Osteoblast (primary cell): Measurements from ENCODE around the gene ING2. TPM values are rescaled to one million over a fixed set of nuclear protein-coding genes. Genes with fewer than 3 reads are reported as not detected.

ENCODE experiments used
- DNase-seq: peaks from one replicate; pipeline ENCODE4 v3.0.0; 2011; ENCODE audit warnings: low spot score, mixed read lengths; ENCODE audit not compliant: insufficient read length; ENCODE audit errors: missing footprints
- H2AFZ ChIP-seq: 2 replicates; pipeline ENCODE4 v1.6.0; 2011; ENCODE audit warnings: mild to moderate bottlenecking, low read length
- H3K27ac ChIP-seq: 2 replicates; pipeline ENCODE4 v1.5.1; 2011; ENCODE audit warnings: mild to moderate bottlenecking, low read depth, low read length, moderate library complexity
- H3K27me3 ChIP-seq: 2 replicates; pipeline ENCODE4 v1.6.0; 2012; ENCODE audit warnings: mild to moderate bottlenecking, control low read depth, inconsistent platforms, low read length, moderate library complexity; ENCODE audit not compliant: insufficient read depth
- H3K36me3 ChIP-seq: 2 replicates; pipeline ENCODE4 v1.5.1; 2011; ENCODE audit warnings: mild to moderate bottlenecking, low read length, control low read depth, moderate library complexity; ENCODE audit not compliant: insufficient read depth
- H3K4me1 ChIP-seq: 2 replicates; pipeline ENCODE4 v1.5.1; 2011; ENCODE audit warnings: mild to moderate bottlenecking, low read length, control low read depth, moderate library complexity; ENCODE audit not compliant: insufficient read depth
- H3K4me2 ChIP-seq: 2 replicates; pipeline ENCODE4 v1.6.0; 2011; ENCODE audit warnings: mild to moderate bottlenecking, low read length; ENCODE audit not compliant: insufficient read depth
- H3K4me3 ChIP-seq: fragments of 200-600 bp; sonication (generic); 3 replicates; pipeline ENCODE4 v1.5.1; 2012; ENCODE audit warnings: mild to moderate bottlenecking, low read length, inconsistent platforms; ENCODE audit not compliant: insufficient read depth
- H3K79me2 ChIP-seq: 2 replicates; pipeline ENCODE4 v1.6.0; 2012; ENCODE audit warnings: mild to moderate bottlenecking, low read length, control low read depth, inconsistent platforms; ENCODE audit not compliant: insufficient read depth
- H3K9me3 ChIP-seq: 2 replicates; pipeline ENCODE4 v1.5.1; 2011; ENCODE audit warnings: low read depth, low read length, control low read depth
- H4K20me1 ChIP-seq: 2 replicates; pipeline ENCODE4 v1.6.0; 2012; ENCODE audit warnings: mild to moderate bottlenecking, low read length, control low read depth; ENCODE audit not compliant: insufficient read depth
- total RNA-seq: library from RNA; depleted of rRNA; stranded (reverse); fragments of >200 nt; gene quantifications from 2 replicates; pipeline ENCODE4 v1.2.3, GENCODE V29; 2012
- TF ChIP-seq, protein P1 (sequence below): IDR thresholded peaks from 2 replicates; pipeline ENCODE4 v1.5.1; 2011; ENCODE audit warnings: mild to moderate bottlenecking, low read depth, low read length, moderate library complexity; ENCODE audit errors: extremely low read depth

Gene ING2
- total RNA-seq, 1 donor: 6.2 TPM

DNA sequence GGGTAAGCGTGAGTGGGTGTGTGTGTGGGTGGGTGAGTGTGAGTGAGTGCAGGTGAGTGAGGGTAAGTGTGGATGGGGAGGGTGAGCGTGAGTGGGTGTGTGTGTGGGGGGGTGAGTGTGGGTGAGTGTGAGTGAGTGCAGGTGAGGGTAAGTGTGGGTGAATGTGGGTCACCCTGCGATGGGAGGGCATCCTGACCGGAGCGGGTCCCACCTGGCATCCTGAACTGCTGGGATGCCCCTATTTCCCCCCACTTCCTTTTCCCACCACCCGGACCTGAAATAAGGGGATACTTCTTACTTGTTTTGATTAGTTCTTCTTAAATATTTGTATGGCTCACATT is 49.5 kb downstream of the ING2 start:
- Histone ChIP-seq H3K27me3 (no peaks in the 10 kb centered on the region), H3K27ac (no peak overlapping the region), H2AFZ (no peak overlapping the region), H3K9me3 (no peaks in the 10 kb centered on the region), H3K4me1 (no peaks in the 10 kb centered on the region), H3K4me3 (no peak overlapping the region), H4K20me1 (no peaks in the 10 kb centered on the region), H3K79me2 (no peaks in the 10 kb centered on the region), H3K4me2 (no peak overlapping the region), H3K36me3 (no peaks in the 10 kb centered on the region)
- no peak for DNase-seq
- TF ChIP-seq, protein P1, sequence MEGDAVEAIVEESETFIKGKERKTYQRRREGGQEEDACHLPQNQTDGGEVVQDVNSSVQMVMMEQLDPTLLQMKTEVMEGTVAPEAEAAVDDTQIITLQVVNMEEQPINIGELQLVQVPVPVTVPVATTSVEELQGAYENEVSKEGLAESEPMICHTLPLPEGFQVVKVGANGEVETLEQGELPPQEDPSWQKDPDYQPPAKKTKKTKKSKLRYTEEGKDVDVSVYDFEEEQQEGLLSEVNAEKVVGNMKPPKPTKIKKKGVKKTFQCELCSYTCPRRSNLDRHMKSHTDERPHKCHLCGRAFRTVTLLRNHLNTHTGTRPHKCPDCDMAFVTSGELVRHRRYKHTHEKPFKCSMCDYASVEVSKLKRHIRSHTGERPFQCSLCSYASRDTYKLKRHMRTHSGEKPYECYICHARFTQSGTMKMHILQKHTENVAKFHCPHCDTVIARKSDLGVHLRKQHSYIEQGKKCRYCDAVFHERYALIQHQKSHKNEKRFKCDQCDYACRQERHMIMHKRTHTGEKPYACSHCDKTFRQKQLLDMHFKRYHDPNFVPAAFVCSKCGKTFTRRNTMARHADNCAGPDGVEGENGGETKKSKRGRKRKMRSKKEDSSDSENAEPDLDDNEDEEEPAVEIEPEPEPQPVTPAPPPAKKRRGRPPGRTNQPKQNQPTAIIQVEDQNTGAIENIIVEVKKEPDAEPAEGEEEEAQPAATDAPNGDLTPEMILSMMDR: no peak

GRCh38 chr4:183554878-183555585 is 50.2 kb downstream of the ING2 start:
- no peak for DNase-seq
- no peaks in the 10 kb centered on the region for H3K9me3 ChIP-seq
- H3K36me3 ChIP-seq: no peaks in the 10 kb centered on the region
- H3K27me3 ChIP-seq: no peaks in the 10 kb centered on the region
- no peak overlapping the region for H3K27ac ChIP-seq
- no peaks in the 10 kb centered on the region for H3K4me1 ChIP-seq
- H4K20me1 ChIP-seq: no peaks in the 10 kb centered on the region
- no peak overlapping the region for H2AFZ ChIP-seq
- TF ChIP-seq, protein P1: no peak
- no peaks in the 10 kb centered on the region for H3K79me2 ChIP-seq
- H3K4me2 ChIP-seq: no peak overlapping the region
- H3K4me3 ChIP-seq: no peak overlapping the region

DNA sequence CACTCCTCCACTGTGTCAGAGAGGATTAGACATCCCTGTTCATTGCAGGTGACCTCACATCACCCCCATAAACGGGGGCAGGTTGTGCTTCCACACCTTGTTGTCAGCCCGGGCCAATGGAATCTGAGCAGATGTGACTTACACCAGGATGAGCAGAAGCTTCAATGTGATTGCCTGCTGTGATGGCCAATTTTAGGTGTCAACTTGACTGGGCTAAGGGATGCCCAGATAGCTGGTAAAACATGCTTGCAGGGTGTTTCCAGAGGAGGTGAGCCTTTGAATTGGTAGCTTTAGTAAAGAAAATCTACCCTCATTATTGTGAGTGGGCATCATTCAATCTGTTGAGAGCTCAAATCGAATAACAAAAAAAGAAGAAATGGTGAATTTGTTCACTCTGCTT is 52.1 kb downstream of the ING2 start:
- H4K20me1 ChIP-seq: no peaks in the 10 kb centered on the region
- peaks cover under 1% of the 10 kb centered on the region for H3K27me3 ChIP-seq
- H3K4me1 ChIP-seq: no peaks in the 10 kb centered on the region
- H3K4me3 ChIP-seq: no peak overlapping the region
- H2AFZ ChIP-seq: no peak overlapping the region
- no peaks in the 10 kb centered on the region for H3K9me3 ChIP-seq
- DNase-seq: no peak
- H3K36me3 ChIP-seq: no peaks in the 10 kb centered on the region
- H3K27ac ChIP-seq: no peak overlapping the region
- TF ChIP-seq, protein P1: no peak
- no peaks in the 10 kb centered on the region for H3K79me2 ChIP-seq
- no peak overlapping the region for H3K4me2 ChIP-seq

- Histone ChIP-seq H3K36me3 (no peaks in the 10 kb centered on the region), H3K27me3 (peaks cover 2% of the 10 kb centered on the region), H2AFZ (no peak overlapping the region), H4K20me1 (no peaks in the 10 kb centered on the region), H3K4me3 (no peak overlapping the region), H3K79me2 (no peaks in the 10 kb centered on the region), H3K9me3 (no peaks in the 10 kb centered on the region), H3K4me1 (no peaks in the 10 kb centered on the region), H3K4me2 (no peak overlapping the region), H3K27ac (no peak overlapping the region)
- TF ChIP-seq, protein P1: no peak
- DNase-seq: no peak
Measured at GRCh38 chr4:183557611-183558010, 52.8 kb downstream of the ING2 start.
